HFFc6 (cell line): ENCODE measurements around the gene PREX1. TPM values are rescaled to one million over a fixed set of nuclear protein-coding genes. Genes with fewer than 3 reads are reported as not detected.

ENCODE experiments used
- DNase-seq: peaks from one replicate; pipeline ENCODE4 v3.0.0-alpha.2; 2018
- H3K27ac Mint-ChIP-seq: 2 replicates; pipeline ENCODE4 v1.8.0; 2020; ENCODE audit warnings: mild to moderate bottlenecking, mixed read lengths
- H3K27me3 Mint-ChIP-seq: 2 replicates; pipeline ENCODE4 v1.8.0; 2021; ENCODE audit warnings: mild to moderate bottlenecking, moderate library complexity, mixed read lengths; ENCODE audit not compliant: insufficient read depth
- H3K36me3 Mint-ChIP-seq: 2 replicates; pipeline ENCODE4 v1.8.0; 2021; ENCODE audit warnings: low read depth, mixed read lengths
- H3K4me1 Mint-ChIP-seq: 2 replicates; pipeline ENCODE4 v1.8.0; 2020; ENCODE audit warnings: low read depth, mixed read lengths
- H3K4me3 Mint-ChIP-seq: 2 replicates; pipeline ENCODE4 v1.8.0; 2020; ENCODE audit warnings: mild to moderate bottlenecking, moderate library complexity, mixed read lengths
- H3K9me3 Mint-ChIP-seq: 2 replicates; pipeline ENCODE4 v1.8.0; 2020; ENCODE audit warnings: mild to moderate bottlenecking, mixed read lengths
- total RNA-seq, 6 experiments: library from RNA; stranded (reverse); fragmentation: NEBNext Ultra II Directional; extraction: Animal tissue kit (Norgen Biotek cat#: 25700); gene quantifications; 2 replicates in 1 of 6; 3 replicates in 5 of 6; pipeline ENCODE4 v1.2.3, GENCODE V29; 2021
- TF ChIP-seq, protein P1 (sequence below): fragments of 200-600 bp; sonication (generic); IDR thresholded peaks from 2 replicates; pipeline ENCODE4 v1.5.0; 2021; ENCODE audit warnings: antibody characterized with exemption, mild to moderate bottlenecking

PREX1 gene
- total RNA-seq, 6 experiments from 2014 or later = 1.8 to 4.1 (median 2.8) TPM

- no peak for DNase-seq
- Mint-ChIP-seq H3K36me3 (no peaks in the 10 kb centered on the region), H3K27ac (no peak overlapping the region), H3K4me3 (no peak overlapping the region), H3K9me3 (no peaks in the 10 kb centered on the region), H3K4me1 (no peaks in the 10 kb centered on the region), H3K27me3 (peaks cover 21% of the 10 kb centered on the region)
- TF ChIP-seq, protein P1, sequence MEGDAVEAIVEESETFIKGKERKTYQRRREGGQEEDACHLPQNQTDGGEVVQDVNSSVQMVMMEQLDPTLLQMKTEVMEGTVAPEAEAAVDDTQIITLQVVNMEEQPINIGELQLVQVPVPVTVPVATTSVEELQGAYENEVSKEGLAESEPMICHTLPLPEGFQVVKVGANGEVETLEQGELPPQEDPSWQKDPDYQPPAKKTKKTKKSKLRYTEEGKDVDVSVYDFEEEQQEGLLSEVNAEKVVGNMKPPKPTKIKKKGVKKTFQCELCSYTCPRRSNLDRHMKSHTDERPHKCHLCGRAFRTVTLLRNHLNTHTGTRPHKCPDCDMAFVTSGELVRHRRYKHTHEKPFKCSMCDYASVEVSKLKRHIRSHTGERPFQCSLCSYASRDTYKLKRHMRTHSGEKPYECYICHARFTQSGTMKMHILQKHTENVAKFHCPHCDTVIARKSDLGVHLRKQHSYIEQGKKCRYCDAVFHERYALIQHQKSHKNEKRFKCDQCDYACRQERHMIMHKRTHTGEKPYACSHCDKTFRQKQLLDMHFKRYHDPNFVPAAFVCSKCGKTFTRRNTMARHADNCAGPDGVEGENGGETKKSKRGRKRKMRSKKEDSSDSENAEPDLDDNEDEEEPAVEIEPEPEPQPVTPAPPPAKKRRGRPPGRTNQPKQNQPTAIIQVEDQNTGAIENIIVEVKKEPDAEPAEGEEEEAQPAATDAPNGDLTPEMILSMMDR = no peak
Observed at GRCh38 chr20:48612335-48612734, 215.5 kb downstream of the PREX1 start.

- Mint-ChIP-seq H3K27ac (no peak overlapping the region), H3K36me3 (no peaks in the 10 kb centered on the region), H3K4me3 (no peak overlapping the region), H3K27me3 (peaks cover 25% of the 10 kb centered on the region), H3K4me1 (no peaks in the 10 kb centered on the region), H3K9me3 (no peaks in the 10 kb centered on the region)
- no peak for DNase-seq
- TF ChIP-seq, protein P1 = no peak
Observed at GRCh38 chr20:48610996-48611395, 216.8 kb downstream of the PREX1 start.

DNA sequence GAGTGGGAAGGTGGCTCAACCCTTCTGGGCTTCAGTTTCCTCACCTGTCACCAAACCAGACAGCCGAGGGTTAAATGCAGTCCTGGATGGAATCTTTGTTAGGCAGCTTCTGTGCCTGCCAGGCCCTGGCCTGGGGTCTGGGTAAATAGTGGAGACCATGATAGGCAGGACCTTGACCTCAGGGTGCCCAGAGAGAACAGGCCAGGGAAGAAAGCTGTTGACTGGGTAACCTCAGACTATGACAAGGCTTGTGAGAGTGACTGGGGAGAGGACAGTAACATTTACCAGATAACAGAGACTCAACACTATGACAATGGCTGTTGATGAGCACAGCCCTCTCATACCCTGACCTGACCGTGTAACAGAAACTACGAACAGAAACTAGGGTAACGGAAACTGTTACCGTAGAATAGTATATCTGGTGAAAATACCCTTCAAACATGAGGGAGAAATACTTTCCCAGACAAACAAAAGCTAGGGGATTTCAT is 218.3 kb downstream of the PREX1 start:
- DNase-seq = no peak
- H3K27ac Mint-ChIP-seq = no peak overlapping the region
- no peaks in the 10 kb centered on the region for H3K4me1 Mint-ChIP-seq
- no peaks in the 10 kb centered on the region for H3K36me3 Mint-ChIP-seq
- TF ChIP-seq, protein P1 = no peak
- no peak overlapping the region for H3K4me3 Mint-ChIP-seq
- H3K27me3 Mint-ChIP-seq = peaks cover 28% of the 10 kb centered on the region
- H3K9me3 Mint-ChIP-seq = no peaks in the 10 kb centered on the region

GRCh38 chr20:48608756-48609155 is 219.0 kb downstream of the PREX1 start:
- no peak for DNase-seq
- no peaks in the 10 kb centered on the region for H3K9me3 Mint-ChIP-seq
- TF ChIP-seq, protein P1 = no peak
- H3K4me1 Mint-ChIP-seq = no peaks in the 10 kb centered on the region
- H3K36me3 Mint-ChIP-seq = no peaks in the 10 kb centered on the region
- H3K27me3 Mint-ChIP-seq = peaks cover 28% of the 10 kb centered on the region
- H3K4me3 Mint-ChIP-seq = no peak overlapping the region
- no peak overlapping the region for H3K27ac Mint-ChIP-seq

DNA sequence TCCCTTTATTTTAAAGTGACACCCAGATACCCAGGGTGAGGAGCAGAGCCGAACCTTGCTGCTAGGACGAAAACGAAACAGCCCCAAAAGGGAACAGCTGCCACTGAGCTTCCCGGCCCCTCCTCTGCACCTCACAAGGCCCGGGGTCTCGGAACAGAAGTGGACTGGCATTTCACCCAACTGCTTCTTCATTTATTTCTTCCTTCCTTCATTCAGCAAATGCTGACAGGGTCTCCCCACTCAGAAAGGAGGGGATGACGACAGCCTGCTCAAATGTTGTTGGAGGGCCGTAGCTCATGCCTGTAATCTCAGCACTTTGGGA is 220.3 kb downstream of the PREX1 start:
- Mint-ChIP-seq H3K4me3 (no peak overlapping the region), H3K27ac (no peak overlapping the region), H3K9me3 (no peaks in the 10 kb centered on the region), H3K36me3 (no peaks in the 10 kb centered on the region), H3K27me3 (peaks cover 30% of the 10 kb centered on the region), H3K4me1 (no peaks in the 10 kb centered on the region)
- TF ChIP-seq, protein P1 = no peak
- no peak for DNase-seq
